HG03039 (cell line): ENCODE measurements around the gene CFI.
"Not testable (repeated sequence)": the region's sequence is repeated elsewhere in the genome, so short reads cannot be mapped to it uniquely, and the experiment has no call there.

ENCODE experiments used
- ATAC-seq: cut with Tn5 transposase; IDR thresholded peaks from one replicate; pipeline ENCODE4 v1.9.1; 2021; ENCODE audit warnings: mild to moderate bottlenecking, moderate library complexity; ENCODE audit not compliant: unreplicated experiment

The CFI gene

GRCh38 chr4:109798866-109799265, 2.9 kb downstream of the CFI start:
- no peak for ATAC-seq

- no peak for ATAC-seq
Observed at GRCh38 chr4:109795059-109795458, 6.7 kb downstream of the CFI start.

- ATAC-seq = no peak
Observed at GRCh38 chr4:109787807-109788206, 14.0 kb downstream of the CFI start.

GRCh38 chr4:109786846-109787245, 15.0 kb downstream of the CFI start:
- no peak for ATAC-seq

- not testable (repeated sequence) for ATAC-seq
Observed at GRCh38 chr4:109782092-109782491, 19.7 kb downstream of the CFI start.

- ATAC-seq = no peak
Observed at GRCh38 chr4:109764789-109765402, 36.9 kb downstream of the CFI start.

GRCh38 chr4:109764376-109764775, 37.4 kb downstream of the CFI start:
- ATAC-seq = no peak

- no peak for ATAC-seq
Observed at GRCh38 chr4:109760682-109761081, 41.1 kb downstream of the CFI start.

GRCh38 chr4:109755656-109756055, 46.1 kb downstream of the CFI start:
- ATAC-seq = no peak

GRCh38 chr4:109754093-109754857, 47.5 kb downstream of the CFI start:
- no peak for ATAC-seq

- ATAC-seq = no peak
Observed at GRCh38 chr4:109752525-109752924, 49.3 kb downstream of the CFI start.

- no peak for ATAC-seq
Observed at GRCh38 chr4:109751852-109752251, 49.9 kb downstream of the CFI start.

GRCh38 chr4:109750652-109751244, 51.1 kb downstream of the CFI start:
- no peak for ATAC-seq

- ATAC-seq = no peak
Observed at GRCh38 chr4:109749388-109750082, 52.3 kb downstream of the CFI start.

GRCh38 chr4:109748114-109748513, 53.7 kb downstream of the CFI start:
- no peak for ATAC-seq

- ATAC-seq = no peak
Observed at GRCh38 chr4:109746728-109747127, 55.1 kb downstream of the CFI start.

- no peak for ATAC-seq
Observed at GRCh38 chr4:109745830-109746229, 56.0 kb downstream of the CFI start.

GRCh38 chr4:109739547-109739946, 62.3 kb downstream of the CFI start:
- ATAC-seq = no peak

GRCh38 chr4:109738104-109738872, 63.5 kb downstream of the CFI start:
- no peak for ATAC-seq

GRCh38 chr4:109735566-109736365, 66.0 kb downstream of the CFI start:
- no peak for ATAC-seq
